DND-41 (cell line): ENCODE measurements around the gene PAK3.

Source experiments
- ATAC-seq: fragments of 200-7000 bp; cut with Tn5 transposase; 3 replicates; pipeline ENCODE4 v1.9.1; 2021; ENCODE audit warnings: low read depth; ENCODE audit not compliant: insufficient read depth
- DNase-seq: peaks from one replicate; pipeline ENCODE4 v3.0.0-alpha.2; 2020
- H2AFZ ChIP-seq: 2 replicates; pipeline ENCODE4 v1.6.0; 2012; ENCODE audit warnings: low read depth, low read length
- H3K27ac ChIP-seq: 2 replicates; pipeline ENCODE4 v1.5.1; 2012; ENCODE audit warnings: low read length, inconsistent platforms
- H3K27me3 ChIP-seq: fragments of 200-600 bp; sonication (generic); 2 replicates; pipeline ENCODE4 v1.6.0; 2012; ENCODE audit warnings: low read length, mild to moderate bottlenecking, inconsistent platforms; ENCODE audit not compliant: insufficient read depth, poor library complexity
- H3K36me3 ChIP-seq: 2 replicates; pipeline ENCODE4 v1.5.1; 2012; ENCODE audit warnings: low read length, inconsistent platforms; ENCODE audit not compliant: insufficient read depth
- H3K4me1 ChIP-seq: 2 replicates; pipeline ENCODE4 v1.5.1; 2012; ENCODE audit warnings: mild to moderate bottlenecking, low read length; ENCODE audit not compliant: insufficient read depth
- H3K4me2 ChIP-seq: 2 replicates; pipeline ENCODE4 v1.6.0; 2012; ENCODE audit warnings: mild to moderate bottlenecking, moderate library complexity, low read length, inconsistent platforms; ENCODE audit not compliant: insufficient read depth
- H3K4me3 ChIP-seq, 2 experiments: fragments of 200-600 bp in 1 of 2; shearing (Covaris generic) in 1 of 2; 2 replicates each; pipeline ENCODE4 v1.5.1; 2012 to 2016; ENCODE audit warnings: inconsistent platforms in 2 of 2, low read length in 2 of 2, mild to moderate bottlenecking in 2 of 2, low read depth in 1 of 2, moderate library complexity in 1 of 2
- H3K79me2 ChIP-seq: 2 replicates; pipeline ENCODE4 v1.6.0; 2012; ENCODE audit warnings: low read length, inconsistent platforms; ENCODE audit not compliant: insufficient read depth
- H3K9ac ChIP-seq: 2 replicates; pipeline ENCODE4 v1.6.0; 2012; ENCODE audit warnings: low read depth, mild to moderate bottlenecking, inconsistent platforms, low read length, moderate library complexity
- H3K9me3 ChIP-seq: 2 replicates; pipeline ENCODE4 v1.5.1; 2012; ENCODE audit warnings: low read length, moderate library complexity, mild to moderate bottlenecking, inconsistent platforms; ENCODE audit not compliant: insufficient read depth, severe bottlenecking
- H4K20me1 ChIP-seq: 2 replicates; pipeline ENCODE4 v1.6.0; 2012; ENCODE audit warnings: low read length; ENCODE audit not compliant: insufficient read depth
- EZH2 ChIP-seq: IDR thresholded peaks from 3 replicates; pipeline ENCODE4 v1.6.1; 2012; ENCODE audit warnings: borderline replicate concordance, low read depth, mild to moderate bottlenecking, moderate library complexity, low read length, inconsistent platforms; ENCODE audit not compliant: severe bottlenecking
- TF ChIP-seq, protein P1 (sequence below): IDR thresholded peaks from 2 replicates; pipeline ENCODE4 v1.5.1; 2012; ENCODE audit warnings: borderline replicate concordance, low read length, moderate library complexity, mild to moderate bottlenecking; ENCODE audit not compliant: poor library complexity, severe bottlenecking; ENCODE audit errors: extremely low read depth

Gene PAK3

GRCh38 chrX:111265486-111265885 lies 169.5 kb downstream of the PAK3 start:
- TF ChIP-seq, protein P1, sequence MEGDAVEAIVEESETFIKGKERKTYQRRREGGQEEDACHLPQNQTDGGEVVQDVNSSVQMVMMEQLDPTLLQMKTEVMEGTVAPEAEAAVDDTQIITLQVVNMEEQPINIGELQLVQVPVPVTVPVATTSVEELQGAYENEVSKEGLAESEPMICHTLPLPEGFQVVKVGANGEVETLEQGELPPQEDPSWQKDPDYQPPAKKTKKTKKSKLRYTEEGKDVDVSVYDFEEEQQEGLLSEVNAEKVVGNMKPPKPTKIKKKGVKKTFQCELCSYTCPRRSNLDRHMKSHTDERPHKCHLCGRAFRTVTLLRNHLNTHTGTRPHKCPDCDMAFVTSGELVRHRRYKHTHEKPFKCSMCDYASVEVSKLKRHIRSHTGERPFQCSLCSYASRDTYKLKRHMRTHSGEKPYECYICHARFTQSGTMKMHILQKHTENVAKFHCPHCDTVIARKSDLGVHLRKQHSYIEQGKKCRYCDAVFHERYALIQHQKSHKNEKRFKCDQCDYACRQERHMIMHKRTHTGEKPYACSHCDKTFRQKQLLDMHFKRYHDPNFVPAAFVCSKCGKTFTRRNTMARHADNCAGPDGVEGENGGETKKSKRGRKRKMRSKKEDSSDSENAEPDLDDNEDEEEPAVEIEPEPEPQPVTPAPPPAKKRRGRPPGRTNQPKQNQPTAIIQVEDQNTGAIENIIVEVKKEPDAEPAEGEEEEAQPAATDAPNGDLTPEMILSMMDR = no peak
- TF ChIP-seq EZH2 = no peak

GRCh38 chrX:111268506-111268905 lies 172.5 kb downstream of the PAK3 start:
- Histone ChIP-seq H3K27me3 (no peaks in the 10 kb centered on the region), H2AFZ (no peak overlapping the region), H3K4me2 (no peak overlapping the region), H3K36me3 (no peaks in the 10 kb centered on the region), H3K4me1 (no peaks in the 10 kb centered on the region), H4K20me1 (no peaks in the 10 kb centered on the region), H3K27ac (no peak overlapping the region), H3K9me3 (no peaks in the 10 kb centered on the region), H3K9ac (no peak overlapping the region), H3K4me3 (no peak overlapping the region), H3K79me2 (no peaks in the 10 kb centered on the region)
- ATAC-seq (no peak), DNase-seq (no peak)
- TF ChIP-seq, protein P1 = no peak
- TF ChIP-seq EZH2 = no peak

More at GRCh38 chrX:111265486-111265885, 169.5 kb downstream of the PAK3 start:
- Histone ChIP-seq H3K4me3 (no peak overlapping the region), H3K9ac (no peak overlapping the region), H2AFZ (no peak overlapping the region), H4K20me1 (no peaks in the 10 kb centered on the region), H3K9me3 (no peaks in the 10 kb centered on the region), H3K36me3 (no peaks in the 10 kb centered on the region), H3K4me2 (no peak overlapping the region), H3K27me3 (no peaks in the 10 kb centered on the region), H3K27ac (no peak overlapping the region), H3K4me1 (no peaks in the 10 kb centered on the region), H3K79me2 (no peaks in the 10 kb centered on the region)
- no peak for DNase-seq
- no peak for ATAC-seq

DNA sequence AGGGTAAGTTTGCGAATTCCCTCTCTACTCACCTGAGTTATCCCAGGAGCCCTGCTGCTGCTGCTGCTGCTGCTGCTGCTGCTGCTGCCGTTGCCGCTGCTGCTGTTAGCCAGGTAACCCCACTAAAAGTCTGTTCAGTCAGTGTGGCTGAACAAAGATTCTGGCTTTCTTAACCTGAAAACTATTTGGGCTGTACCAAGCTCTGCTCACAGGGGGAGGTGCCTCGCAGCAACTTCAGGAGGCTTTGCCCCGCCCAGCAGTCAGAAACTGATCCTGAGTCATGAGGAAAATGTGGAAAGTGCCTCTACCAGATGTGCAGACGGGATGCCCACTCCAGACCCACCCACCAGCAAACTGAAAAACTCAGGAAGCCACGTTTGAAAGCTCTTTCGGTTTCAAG lies 174.3 kb downstream of the PAK3 start, which contains the start of gene CAPN6:
CAPN6 (minus strand) TSS at position 145 of the 400 bp plus-strand sequence. CDS start 6,547 bp downstream, outside the sequence.
- no peak within 1 kb of the TSS for H3K27ac ChIP-seq
- no peaks in the 10 kb centered on the region for H3K27me3 ChIP-seq
- no peak for TF ChIP-seq EZH2
- TF ChIP-seq, protein P1 = no peak
- H3K4me2 ChIP-seq = no peak within 1 kb of the TSS
- H3K9ac ChIP-seq = no peak within 1 kb of the TSS
- ATAC-seq (no peak), DNase-seq (no peak)
- no peaks in the 10 kb centered on the region for H3K36me3 ChIP-seq
- no peaks in the 10 kb centered on the region for H3K79me2 ChIP-seq
- H4K20me1 ChIP-seq = no peaks in the 10 kb centered on the region
- H3K4me3 ChIP-seq = no peak within 1 kb of the TSS
- H3K4me1 ChIP-seq = no peaks in the 10 kb centered on the region
- no peak within 1 kb of the TSS for H2AFZ ChIP-seq
- no peaks in the 10 kb centered on the region for H3K9me3 ChIP-seq
